Iris pigment epithelial cell (primary cell): Measurements from ENCODE around the gene KIF3A.
"Not testable (repeated sequence)": the region's sequence is repeated elsewhere in the genome, so short reads cannot be mapped to it uniquely, and the experiment has no call there.

Experiments
- DNase-seq: peaks from one replicate; pipeline ENCODE4 v3.0.0-alpha.2; 2011; ENCODE audit warnings: low read depth

Gene KIF3A

DNA sequence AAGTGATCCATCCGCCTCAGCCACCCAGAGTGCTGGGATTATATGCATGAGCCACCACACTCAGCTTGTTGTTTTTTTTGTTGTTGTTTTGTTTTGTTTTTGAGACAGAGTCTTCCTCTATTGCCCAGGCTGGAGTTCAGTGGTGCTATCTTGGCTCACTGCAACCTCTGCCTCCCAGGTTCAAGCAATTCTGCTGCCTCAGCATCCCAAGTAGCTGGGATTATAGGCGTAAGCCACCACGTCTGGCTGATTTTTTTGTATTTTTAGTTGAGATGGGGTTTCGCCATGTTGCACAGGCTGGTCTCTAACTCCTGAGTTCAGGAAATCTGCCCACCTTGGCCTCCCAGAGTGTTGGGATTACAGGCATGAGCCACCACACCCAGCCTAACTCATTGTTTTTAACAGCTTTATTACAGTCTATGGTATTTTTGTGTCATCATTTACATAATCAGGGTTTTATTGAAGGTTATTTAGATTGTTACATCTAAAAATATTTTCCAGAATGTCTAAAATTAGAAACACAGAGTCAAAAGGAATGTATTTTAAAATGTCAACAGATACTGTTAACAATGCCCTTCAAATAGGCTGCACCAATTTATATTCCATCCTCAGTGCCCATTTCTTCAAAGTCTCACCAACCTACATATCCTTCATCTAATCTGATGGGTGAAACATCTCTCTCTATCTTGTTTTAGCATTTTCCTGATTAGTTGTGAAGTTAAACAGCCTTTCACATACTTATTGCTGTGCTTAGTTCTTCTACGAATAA, 18.6 kb downstream of the KIF3A start:
- no peak for DNase-seq

DNA sequence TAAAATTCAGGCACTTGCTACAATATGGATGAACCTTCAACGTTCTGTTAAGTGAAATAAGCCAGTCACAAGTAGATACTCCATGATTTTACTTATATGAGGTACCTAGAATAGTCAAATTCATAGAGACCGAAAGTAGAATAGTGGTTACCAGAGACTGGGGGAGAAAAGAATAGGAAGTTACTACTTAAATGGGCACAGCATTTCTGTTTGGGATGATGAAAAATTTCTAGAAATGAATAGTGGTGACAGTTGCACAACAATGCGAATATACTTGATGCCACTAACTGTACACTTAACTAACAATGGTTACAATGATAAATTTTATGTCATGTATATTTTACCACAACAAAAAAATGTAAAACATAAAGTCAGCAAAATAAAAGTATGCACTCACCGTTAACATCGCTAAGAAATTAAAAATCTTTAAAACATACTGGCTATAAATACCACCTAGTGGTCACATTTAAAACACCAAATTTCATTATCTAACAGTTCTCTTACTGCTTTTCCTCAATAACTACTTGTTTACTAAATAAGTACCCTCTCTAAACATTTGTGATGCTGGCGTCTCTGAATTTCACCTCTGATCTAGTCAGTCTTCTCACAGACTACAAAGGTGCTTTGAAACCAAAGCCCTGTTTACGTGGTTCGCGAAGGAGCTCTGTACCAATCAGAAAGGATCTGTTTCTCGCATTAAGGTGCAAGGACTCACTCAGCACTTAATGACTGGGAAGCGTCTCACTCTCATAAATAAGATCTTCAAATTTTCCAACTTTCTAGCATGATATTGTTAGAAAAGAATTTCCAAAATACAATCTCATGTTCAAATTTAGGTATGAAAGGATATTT, 22.7 kb downstream of the KIF3A start:
- DNase-seq: no peak

DNA sequence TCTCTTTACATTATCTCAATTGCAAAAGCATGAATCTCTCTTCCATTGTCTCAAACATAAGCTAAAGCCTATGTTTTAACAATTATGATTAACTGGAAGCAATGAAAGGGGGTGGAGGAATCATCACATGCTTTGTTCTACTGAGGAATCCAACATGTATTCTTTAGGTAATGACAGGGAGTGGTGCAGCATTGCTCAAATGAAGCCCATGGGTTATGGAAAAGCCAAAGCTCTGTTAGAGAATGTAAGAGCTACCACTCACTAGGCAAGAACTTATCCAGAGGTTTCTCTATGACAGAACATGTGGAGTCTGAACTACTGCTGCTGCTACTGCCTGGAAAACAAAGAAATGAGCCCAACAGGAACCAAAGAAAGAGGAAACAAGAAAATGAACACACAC, 28.7 kb downstream of the KIF3A start:
- DNase-seq: no peak

DNA sequence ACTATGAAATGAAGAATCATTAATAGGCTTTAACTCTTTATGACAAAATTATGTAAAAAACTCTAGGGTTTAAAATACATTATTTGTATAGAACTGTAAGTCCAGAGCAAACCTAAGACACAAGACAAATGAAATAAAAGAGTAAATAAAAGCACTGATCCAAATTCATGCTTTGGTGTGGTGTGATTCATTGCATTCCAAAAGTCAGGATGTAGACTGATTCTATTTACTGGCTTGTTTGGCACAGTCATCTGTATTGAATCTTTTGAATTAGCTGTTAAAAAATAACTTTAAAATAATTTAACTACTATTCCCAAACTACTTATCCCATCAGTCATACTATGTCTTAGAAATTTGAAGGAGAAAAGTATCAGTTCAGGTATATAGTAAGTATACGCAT, 32.5 kb downstream of the KIF3A start:
- DNase-seq: peak; percentile 61

DNA sequence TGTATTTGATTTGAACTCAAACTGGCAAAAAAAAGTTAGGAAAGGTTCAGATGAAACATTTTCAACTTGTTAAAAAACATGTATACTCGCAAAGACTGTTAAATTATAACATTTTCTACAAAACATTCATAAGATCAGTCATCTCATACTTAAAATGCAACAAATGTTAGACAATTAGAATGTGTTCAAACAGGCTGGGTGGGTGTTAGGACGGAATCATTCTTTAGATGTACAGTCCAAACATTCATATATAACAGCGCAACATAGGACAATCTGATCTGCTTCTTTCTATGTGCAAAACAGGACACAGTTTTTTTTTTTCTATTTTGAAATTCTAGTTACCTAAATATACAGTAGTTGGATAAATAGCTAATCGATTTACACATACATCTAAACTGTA, 41.4 kb downstream of the KIF3A start:
- no peak for DNase-seq

DNA sequence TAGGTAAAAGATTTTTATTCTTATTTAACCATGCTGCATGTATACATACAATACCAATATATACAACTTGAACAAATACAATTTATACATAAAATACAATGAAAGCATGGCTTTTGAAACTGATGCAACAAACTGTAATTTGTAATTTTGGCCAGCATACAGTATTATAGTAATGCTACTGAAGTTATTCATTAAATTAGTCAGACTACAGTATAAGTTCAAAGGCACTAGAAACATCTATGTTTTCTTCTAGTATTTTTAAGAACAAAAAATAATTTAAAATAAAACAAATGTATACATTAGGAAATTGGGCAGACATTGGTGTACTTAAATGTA, 44.7 kb downstream of the KIF3A start:
- DNase-seq: no peak

DNA sequence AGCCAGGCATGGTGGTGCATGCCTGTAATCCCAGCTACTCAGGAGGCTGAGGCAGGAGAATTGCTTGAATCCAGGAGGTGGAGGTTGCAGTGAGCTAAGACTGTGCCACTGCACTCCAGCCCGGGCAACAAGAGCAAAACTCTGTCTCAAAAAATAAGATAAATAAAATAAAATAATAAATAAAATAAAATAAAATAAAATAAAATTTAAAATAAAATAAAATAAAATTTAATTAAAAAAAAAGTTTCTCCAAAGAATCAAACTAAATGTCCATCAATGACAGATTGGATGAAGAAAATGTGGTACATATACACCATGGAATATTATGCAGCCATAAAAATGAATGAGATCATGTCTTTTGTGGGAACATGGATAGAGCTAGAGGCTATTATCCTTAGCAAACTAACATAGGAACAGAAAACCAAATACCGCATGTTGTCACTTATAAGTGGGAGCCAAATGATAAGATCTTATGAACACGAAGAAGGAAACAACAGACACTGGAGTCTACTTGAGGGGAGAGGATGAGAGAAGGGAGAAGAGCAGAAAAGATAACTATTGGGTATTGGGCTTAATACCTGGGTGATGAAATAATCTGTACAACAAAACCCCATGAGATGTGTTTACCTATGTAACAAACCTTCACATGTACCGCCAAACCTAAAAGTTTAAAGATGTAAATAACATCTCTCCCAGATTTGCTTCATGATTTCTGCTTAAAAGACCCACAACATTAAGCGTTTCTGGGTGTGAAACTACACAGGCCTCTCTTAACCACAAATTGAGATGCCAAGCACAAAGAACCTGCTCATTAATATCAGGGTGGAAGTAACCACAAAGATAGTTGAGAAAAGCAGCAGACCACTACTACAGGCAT, 45.4 kb downstream of the KIF3A start:
- not testable (repeated sequence) for DNase-seq

DNA sequence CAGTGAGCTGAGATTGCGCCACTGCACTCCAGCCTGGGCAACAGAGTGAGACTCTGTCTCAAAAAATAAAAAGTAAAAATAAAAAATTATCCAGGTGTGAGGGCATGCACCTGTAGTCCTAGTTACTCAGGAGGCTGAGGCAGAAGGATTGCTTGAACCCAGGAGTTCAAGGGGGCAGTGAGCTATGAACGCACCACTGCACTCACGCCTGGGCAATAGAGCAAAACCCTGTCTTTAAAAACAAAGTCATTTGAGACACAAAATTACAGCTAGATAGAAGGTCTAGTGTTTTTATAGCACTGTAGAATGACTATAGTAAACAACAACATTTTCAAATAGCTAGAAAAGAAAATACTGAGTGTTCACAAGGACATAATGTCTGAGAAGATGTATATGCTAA, 47.2 kb downstream of the KIF3A start:
- no peak for DNase-seq

DNA sequence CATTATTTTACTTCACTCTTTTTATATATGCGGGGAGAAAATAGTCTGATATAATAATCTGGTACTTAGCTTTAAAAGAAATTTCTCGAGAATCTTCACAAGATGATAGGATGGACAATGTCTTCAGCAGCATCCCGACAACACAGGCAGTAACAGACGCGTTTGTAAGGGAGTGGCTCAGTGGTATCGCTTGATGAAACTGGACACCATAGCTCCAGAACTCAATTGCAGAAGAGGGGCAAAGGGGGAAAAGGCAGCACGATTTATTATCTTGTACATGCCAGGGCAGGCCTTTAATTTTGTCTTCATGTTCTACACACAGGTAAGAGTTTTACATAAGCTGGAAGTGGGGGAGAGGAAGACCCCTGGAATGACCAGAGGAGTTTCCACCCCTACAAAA, 47.8 kb downstream of the KIF3A start:
- DNase-seq: no peak

DNA sequence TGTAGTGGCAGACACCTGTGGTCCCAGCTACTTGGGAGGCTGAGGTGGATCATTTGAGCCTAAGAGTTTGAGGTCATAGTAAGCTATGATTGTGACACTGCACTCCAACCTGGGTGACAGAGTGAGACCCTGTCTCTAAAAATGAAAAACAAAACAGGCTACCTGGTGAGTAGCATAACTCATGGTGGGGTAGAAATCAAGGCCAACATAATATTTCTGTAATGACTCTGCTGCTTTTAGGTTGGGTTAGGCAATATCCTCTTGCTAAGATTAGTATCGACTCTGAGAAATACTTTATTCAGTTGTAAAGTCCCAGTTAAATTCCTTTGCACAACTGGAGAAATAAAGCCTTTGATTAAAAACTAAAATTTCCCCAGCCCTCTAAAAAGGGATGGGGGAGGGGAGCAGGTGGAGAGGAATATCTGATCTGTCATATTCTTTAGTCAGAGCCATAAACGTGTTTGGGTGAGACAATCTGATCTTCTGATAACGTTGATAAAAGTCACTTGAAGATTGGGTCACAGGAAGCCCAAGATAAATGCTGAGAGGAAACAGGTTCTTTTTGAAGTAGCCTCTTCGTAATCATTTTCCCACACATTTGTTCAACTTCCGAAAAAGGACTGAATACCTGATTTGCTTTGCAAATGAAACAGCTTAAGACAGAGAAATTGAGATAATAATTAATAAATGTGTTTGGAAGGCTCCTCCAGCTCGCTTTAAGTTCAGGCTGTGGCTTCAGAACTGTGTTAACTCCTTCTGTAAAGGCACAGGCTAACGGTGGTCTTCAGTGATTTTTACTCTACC, 48.6 kb downstream of the KIF3A start:
- peak; percentile 70 for DNase-seq

DNA sequence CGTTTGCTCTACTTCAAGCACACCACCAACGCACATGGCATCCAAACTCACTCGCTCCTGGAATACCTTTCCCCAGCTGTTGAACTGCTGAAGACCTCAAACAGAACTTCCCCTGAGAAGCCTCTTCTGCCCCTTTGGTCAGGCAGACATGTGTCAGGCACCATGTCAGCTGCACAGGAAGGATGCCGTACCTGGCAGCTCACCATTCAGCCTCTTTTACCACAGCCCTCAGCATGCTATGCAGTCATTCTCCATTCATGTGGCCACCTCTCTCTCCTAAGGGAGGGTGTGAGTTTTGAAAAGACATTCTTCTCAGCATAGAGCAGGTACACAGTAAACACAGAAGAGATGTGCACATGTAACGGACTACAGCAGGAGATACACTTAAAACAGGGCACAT, 49.4 kb downstream of the KIF3A start:
- DNase-seq: no peak

DNA sequence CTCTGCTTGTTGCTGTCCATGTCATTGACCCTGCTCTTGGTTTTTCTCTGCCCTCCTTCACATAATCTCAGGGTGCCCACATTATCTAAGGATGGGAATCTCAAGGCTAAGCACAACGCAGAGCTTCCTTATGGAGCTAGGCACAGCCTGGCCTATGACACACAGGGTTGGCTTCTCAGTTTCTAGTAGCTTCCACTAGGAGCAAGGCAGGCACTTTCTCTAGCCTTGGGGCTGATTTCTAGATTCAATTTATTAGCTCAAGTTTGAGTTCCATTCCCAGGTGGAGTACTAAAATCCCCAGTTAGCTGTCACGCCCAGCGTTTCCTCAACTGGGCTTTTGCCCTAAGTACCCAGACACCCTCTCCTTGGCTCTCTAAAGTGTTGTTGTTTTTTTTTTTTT, 51.2 kb downstream of the KIF3A start:
- DNase-seq: no peak

DNA sequence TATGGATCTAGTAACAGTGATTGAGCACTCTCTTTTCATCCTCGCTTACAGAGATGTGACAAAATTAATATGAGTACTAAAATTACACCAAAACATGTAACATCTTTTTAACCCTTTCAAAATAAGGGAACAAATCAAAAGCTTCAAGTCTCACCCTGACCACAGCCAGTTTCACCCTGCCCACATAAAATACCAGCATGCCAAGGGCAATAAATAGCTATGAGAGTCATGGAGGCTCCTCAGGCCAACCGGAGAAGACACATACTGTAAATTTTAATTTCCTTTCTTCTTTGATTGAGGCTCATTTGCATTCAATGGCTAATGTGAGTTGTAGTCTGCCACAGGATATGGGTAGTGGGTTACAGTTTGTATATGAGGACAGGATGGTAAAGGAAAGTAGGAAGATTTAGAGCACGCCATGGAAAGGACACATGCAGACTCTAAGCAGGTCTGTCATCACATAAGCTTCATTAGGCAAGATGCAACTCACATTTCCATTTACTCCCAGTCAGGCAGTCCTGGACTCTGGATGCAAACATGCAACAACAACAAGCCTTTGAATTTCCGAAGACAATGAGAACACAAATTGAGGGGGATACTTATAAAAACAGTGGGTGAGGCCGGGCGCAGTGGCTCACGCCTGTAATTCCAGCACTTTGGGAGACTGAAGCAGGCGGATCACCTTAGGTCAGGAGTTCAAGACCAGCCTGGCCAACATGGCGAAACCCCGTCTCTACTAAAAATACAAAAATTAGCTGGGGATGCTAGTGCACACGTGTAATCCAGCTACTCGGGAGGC, 52.2 kb downstream of the KIF3A start:
- DNase-seq: no peak

DNA sequence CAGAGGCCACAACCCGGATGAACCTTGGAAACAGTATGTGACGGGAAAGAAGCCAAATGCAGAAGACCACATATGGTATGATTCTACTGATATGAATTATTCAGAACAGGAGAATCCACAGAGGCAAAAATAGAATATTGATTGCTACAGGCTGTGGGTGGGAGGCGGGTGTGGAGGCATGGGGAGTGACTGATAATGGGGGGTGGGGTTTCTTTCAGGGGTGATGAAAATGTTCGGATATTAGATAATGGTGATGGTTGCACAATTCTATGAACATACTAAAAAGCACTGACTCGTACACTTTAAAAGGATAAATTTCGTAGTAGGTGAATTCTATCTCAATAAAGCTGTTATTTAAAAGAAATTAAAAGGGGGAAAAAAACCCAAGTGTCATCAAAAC, 52.9 kb downstream of the KIF3A start:
- no peak for DNase-seq

DNA sequence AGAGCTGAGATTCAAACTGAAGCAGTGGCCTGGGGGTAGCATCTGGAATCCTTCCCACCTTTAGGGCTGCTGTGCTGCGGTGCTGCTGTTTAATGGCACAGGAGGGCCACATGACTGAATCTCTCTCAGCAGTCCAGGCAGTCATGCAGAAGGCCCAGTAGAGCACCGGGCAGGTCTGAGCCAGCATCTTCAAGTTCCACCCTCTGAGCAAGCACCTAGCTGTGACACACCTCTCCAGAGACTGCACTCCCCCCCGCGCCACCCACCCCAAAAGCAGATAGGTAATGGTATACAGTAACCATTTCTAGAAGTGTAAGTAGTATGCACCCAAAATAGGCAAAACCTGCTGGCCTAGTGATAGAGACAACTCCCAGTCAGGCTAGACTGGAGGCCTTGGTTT, 55.4 kb downstream of the KIF3A start:
- no peak for DNase-seq

DNA sequence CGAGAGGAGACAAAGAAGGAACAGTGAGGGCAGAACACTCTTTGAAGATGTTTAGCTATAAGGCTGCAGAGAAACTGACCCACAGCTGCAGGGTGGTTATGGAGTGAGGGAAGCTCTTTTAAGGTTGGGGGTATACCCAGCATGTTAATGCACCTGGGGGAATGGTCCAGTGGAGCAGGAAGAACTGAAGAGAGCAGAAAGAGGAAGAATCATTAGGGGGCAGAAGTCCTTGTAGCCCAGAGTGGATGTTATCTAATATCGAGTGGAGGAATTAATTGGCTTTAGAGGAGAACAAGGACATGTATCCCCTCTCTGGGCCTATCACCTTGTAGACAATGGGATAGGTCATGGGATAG, 55.9 kb downstream of the KIF3A start:
- no peak for DNase-seq

DNA sequence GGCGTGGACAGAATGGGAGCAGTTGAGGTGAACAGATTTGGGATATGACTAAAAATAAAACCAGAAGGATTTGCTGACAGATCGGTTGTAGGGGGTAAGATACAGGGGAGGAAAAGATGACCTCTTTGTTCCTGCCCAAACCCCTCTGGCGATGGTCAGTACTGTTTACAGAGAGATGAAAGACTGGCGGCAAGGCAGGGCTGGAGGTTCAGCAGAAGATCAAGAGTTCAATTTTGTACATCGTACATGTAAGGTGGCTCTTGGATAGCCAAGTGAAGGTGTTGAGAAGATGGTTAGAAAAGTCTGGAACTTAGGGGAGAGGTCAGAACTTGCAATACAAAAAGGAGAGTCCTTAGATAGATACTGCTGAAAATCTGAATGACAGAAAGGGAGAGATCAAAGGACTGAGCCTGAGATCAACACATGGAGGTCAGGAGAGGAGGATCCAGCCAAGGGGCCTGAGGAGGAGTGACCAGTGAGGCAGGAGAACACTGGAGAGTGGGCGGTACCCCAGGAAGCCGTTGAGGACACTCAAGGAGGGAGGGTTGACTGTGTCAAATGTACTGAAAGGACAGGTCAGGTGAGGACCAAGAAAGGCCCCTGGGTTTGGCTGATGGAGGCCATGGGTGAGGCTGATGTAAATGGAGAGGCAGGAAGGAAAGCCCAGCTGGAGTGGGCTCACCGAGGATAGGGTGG, 56.4 kb downstream of the KIF3A start:
- DNase-seq: no peak

DNA sequence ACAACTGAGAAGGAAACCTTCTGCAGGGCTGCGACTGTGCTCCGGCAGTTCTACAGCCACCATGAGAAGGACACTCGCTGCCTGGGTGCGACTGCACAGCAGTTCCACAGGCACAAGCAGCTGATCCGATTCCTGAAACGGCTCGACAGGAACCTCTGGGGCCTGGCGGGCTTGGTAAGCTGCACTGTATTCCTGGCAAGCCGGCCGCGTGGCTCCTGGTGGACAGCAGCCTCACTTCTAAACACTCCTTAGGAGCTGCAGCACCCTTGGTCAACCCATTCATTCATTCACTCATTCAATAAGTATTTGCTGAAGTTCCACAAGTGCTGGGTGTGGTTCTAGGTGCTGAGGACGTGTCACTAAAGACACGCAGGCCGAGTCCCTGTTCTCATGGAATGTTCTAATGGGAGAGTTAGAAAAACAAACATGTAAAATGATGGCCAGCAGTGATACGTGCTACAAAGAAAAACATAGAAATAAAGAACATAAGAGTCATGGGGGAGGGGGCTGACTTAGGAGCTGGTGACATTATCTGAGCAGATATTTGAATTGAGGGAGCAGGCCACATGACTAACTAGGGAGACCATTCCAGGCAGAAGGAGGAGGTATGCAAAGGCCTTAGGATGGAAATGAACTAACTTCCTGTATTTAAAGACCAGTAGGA, 57.5 kb downstream of the KIF3A start:
- no peak for DNase-seq

DNA sequence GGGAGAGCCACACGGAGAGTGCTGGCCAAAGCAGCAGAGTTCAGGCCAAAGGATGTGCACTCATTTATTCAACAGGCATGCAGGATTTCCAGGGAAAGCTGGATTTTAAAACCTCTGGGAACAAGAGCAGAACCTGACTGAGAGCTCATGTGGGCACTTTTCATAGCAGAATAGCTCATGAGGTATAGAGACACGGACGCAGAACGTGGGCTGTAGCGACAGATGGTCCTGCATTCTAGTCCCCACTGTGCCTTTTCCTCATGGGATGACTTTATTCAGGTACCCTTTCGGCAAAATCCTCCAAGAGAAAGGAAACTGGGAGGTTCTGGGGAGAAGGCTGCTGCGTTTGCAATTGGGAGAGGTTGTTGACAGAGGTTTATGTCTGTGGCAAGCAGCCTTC, 58.2 kb downstream of the KIF3A start:
- no peak for DNase-seq

DNA sequence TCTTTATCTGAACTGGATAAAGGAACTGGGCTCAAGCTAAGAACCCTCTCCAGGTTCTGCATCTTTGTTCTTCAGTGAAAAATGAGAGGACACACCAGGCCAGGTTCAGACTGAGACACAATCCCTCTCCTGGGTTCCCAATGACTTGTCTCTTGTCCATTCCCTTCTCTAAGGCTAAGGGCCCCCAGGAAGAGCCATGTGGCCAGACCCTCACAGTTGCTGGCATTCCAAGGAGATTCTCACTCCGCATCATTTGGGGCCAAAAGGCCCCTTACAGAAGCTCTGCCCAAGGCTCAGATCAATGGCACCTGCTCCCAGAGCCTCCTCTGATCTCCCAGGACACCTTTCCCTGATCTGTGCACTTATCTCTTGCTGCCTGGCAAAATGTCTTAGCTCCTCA, 58.6 kb downstream of the KIF3A start:
- DNase-seq: no peak
